ENCODE measurements around the gene IL13RA1. TPM values are rescaled to one million over a fixed set of nuclear protein-coding genes. Genes with fewer than 3 reads are reported as not detected.
"Not testable (repeated sequence)": the region's sequence is repeated elsewhere in the genome, so short reads cannot be mapped to it uniquely, and the experiment has no call there.

IL13RA1 gene
- polyA plus RNA-seq = 1 to 10 TPM in 2 of 3 donors, under 1 TPM in 1; 0.96 to 4.2 (median 3.7) TPM

DNA sequence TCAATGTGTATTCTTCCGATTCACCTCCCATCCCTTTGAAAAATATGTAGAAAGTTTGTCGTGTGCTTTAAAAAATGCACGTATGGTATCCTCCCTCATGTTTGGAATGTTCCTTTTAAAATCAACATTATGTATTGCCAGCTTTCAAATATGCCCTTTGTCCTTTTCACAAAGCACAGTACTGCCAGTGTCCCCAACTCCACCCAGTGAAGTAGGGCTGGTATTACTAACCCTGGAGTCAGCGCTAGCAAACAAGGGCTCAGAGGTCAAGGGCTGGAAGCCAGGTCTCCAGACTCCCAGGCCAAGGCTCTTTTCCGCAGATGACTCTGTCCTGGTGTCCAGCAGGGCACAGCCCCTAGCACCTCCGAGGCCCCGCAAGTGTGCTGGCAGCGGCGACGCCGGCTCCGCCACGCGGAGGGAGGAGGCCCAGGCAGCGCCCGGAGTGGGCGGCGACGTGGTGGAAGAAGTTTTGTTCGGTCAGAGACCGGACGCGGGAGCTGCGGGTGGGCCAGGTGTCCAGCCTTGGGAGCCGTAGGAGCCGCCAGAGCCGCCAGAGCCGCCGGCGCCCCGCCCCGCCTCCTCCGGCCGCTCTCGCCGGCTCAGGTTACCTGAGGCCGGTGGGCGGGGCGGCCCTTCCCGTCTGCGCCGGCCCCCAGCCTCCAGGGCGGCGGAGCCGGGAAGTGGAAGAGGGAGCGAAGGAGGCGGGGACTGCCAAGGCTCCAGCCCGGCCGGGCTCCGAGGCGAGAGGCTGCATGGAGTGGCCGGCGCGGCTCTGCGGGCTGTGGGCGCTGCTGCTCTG, at the start of gene IL13RA1:
TSS of gene IL13RA1 (plus strand) at position 720 of the 799 bp plus-strand sequence. CDS start at position 753, 33 bp downstream.
- peak within 1 kb of the TSS in 1 of 6 donors; percentile 32 for H3K27ac Mint-ChIP-seq
- peaks cover 0 to 1% (median 0%) of the 10 kb centered on the region in 3 donors for H3K36me3 Mint-ChIP-seq
- H3K9me3 Mint-ChIP-seq = peaks cover 0 to 3% (median 0%) of the 10 kb centered on the region in 6 donors
- peaks cover 2 to 6% of the 10 kb centered on the region in 2 donors for H3K4me1 Mint-ChIP-seq
- DNase-seq = no peak
- peak within 1 kb of the TSS; percentile 57 to 71 (median 67) for H3K4me3 Mint-ChIP-seq
- peaks cover 0 to 18% (median 8%) of the 10 kb centered on the region in 3 donors for H3K27me3 Mint-ChIP-seq (ENCODE audit: low read depth in 3 of 3)

GRCh38 chrX:118679290-118679689, 48.1 kb upstream of the IL13RA1 start:
- Mint-ChIP-seq H3K27ac (no peak overlapping the region), H3K36me3 (peaks cover 0 to 20% (median 4%) of the 10 kb centered on the region in 3 donors), H3K4me1 (no peaks in the 10 kb centered on the region), H3K27me3 (ENCODE audit: low read depth in 3 of 3) (peaks cover 0 to 6% (median 0%) of the 10 kb centered on the region in 3 donors), H3K9me3 (no peaks in the 10 kb centered on the region), H3K4me3 (no peak overlapping the region)
- no peak for DNase-seq

DNA sequence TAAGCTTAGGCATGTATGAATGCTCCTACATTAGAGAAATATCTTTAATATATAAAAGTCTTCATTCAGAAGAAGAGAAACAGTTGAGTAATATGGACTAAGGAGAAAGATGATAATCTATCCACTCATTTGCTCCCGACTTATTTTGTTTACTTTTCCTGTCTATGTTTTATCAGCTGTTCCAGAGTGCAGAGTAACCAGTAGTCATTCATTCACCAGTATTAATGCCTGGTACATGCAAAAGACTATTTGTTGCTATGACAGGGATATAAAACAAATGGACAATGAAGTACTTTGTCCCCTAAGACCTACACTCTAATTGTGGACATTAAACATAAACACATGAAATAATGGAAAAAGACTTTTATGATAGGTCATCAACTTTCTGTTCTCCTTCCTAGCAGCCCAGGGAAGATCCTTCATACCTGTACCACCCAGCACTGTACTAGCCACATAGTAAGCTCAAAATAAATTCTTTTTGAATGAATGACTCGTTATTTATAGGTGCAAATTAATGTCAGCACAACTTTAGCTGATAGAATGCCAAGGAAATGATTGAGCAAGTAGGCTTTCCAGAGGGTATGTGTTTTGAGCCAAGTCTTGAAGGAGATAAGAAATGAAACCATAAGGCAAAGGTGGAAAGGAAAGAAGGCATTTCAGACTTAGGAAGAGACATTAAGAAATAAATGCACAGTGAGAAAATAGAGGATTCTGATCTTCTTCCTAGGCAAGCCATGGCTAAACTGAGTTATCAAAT, 45.0 kb upstream of the IL13RA1 start:
- Mint-ChIP-seq H3K4me1 (no peaks in the 10 kb centered on the region), H3K36me3 (peaks cover 8 to 13% (median 12%) of the 10 kb centered on the region in 3 donors), H3K27ac (peak overlapping the region in 2 of 6 donors; percentile 24 to 80), H3K4me3 (no peak overlapping the region), H3K9me3 (no peaks in the 10 kb centered on the region), H3K27me3 (ENCODE audit: low read depth in 3 of 3) (peaks cover 0 to 3% (median 2%) of the 10 kb centered on the region in 3 donors)
- no peak for DNase-seq

GRCh38 chrX:118685393-118685792, 42.0 kb upstream of the IL13RA1 start:
- Mint-ChIP-seq H3K27me3 (ENCODE audit: low read depth in 3 of 3) (peaks cover 2 to 9% (median 4%) of the 10 kb centered on the region in 3 donors), H3K36me3 (peaks cover 8 to 12% (median 9%) of the 10 kb centered on the region in 3 donors), H3K4me3 (no peak overlapping the region), H3K27ac (no peak overlapping the region), H3K9me3 (no peaks in the 10 kb centered on the region), H3K4me1 (no peaks in the 10 kb centered on the region)
- DNase-seq = no peak

DNA sequence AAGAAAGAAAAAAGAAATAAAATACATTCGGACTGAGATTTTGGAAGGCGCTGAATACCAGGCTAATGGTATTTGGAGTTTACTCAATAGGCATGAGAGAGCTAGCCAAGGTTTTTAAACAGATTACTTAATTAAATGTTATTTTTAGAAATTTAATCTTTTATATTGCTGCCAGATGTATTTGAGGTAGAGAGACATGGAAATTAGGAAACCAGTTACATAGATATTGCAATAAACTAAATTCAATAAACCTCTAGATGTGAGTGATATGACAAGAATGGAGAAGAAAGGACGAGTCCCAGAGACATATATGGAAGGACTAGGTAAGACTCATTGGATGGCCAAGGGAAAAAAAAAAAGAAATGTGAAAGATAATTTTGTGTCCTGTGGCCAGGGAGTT, 38.5 kb upstream of the IL13RA1 start:
- Mint-ChIP-seq H3K9me3 (no peaks in the 10 kb centered on the region), H3K4me1 (no peaks in the 10 kb centered on the region), H3K27ac (peak overlapping the region in 1 of 6 donors; percentile 37), H3K36me3 (peaks cover 3 to 8% (median 8%) of the 10 kb centered on the region in 3 donors), H3K27me3 (ENCODE audit: low read depth in 3 of 3) (peaks cover 2 to 7% (median 4%) of the 10 kb centered on the region in 3 donors), H3K4me3 (no peak overlapping the region)
- no peak for DNase-seq

DNA sequence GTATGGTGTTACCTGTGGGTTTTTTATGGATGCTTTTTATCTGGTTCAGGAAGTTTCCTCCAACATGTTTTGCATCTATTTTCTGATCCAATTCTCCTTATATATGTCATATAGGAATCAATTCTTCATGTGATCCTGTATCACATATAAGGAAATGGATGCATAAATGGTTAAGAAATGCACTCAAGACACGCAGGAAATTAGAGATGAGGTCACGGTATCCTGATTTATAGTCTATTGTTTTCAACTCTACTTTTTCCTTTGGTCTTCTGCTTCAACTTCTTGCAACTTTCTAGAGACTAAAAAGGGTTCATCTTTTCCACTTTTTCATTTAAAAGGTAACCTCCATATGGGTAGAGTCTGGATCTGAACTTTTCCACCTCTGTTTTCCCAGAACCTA, 33.6 kb upstream of the IL13RA1 start:
- no peak for DNase-seq
- H3K4me1 Mint-ChIP-seq = no peaks in the 10 kb centered on the region
- no peak overlapping the region for H3K27ac Mint-ChIP-seq
- H3K36me3 Mint-ChIP-seq = no peaks in the 10 kb centered on the region
- H3K9me3 Mint-ChIP-seq = no peaks in the 10 kb centered on the region
- H3K4me3 Mint-ChIP-seq = no peak overlapping the region
- peaks cover 2 to 4% (median 2%) of the 10 kb centered on the region in 3 donors for H3K27me3 Mint-ChIP-seq (ENCODE audit: low read depth in 3 of 3)

GRCh38 chrX:118694638-118695037, 32.8 kb upstream of the IL13RA1 start:
- Mint-ChIP-seq H3K36me3 (no peaks in the 10 kb centered on the region), H3K4me1 (no peaks in the 10 kb centered on the region), H3K27me3 (ENCODE audit: low read depth in 3 of 3) (peaks cover 0 to 8% (median 2%) of the 10 kb centered on the region in 3 donors), H3K27ac (no peak overlapping the region), H3K4me3 (no peak overlapping the region), H3K9me3 (no peaks in the 10 kb centered on the region)
- DNase-seq = no peak

GRCh38 chrX:118698516-118699170, 28.8 kb upstream of the IL13RA1 start:
- H3K27ac Mint-ChIP-seq = peak overlapping the region in 4 of 6 donors; percentile 19 to 49 (median 20)
- H3K36me3 Mint-ChIP-seq = no peaks in the 10 kb centered on the region
- H3K4me3 Mint-ChIP-seq = no peak overlapping the region
- H3K9me3 Mint-ChIP-seq = no peaks in the 10 kb centered on the region
- H3K27me3 Mint-ChIP-seq (ENCODE audit: low read depth in 3 of 3) = peaks cover 0 to 10% (median 2%) of the 10 kb centered on the region in 3 donors
- DNase-seq = no peak
- peaks cover 5 to 7% of the 10 kb centered on the region in 2 donors for H3K4me1 Mint-ChIP-seq

GRCh38 chrX:118702741-118703140, 24.7 kb upstream of the IL13RA1 start:
- Mint-ChIP-seq H3K27ac (peak overlapping the region in 4 of 6 donors; percentile 5 to 57 (median 13)), H3K9me3 (no peaks in the 10 kb centered on the region), H3K4me1 (peaks cover 5 to 7% of the 10 kb centered on the region in 2 donors), H3K4me3 (no peak overlapping the region), H3K36me3 (no peaks in the 10 kb centered on the region), H3K27me3 (ENCODE audit: low read depth in 3 of 3) (peaks cover 0 to 7% (median 2%) of the 10 kb centered on the region in 3 donors)
- DNase-seq = peak in 1 of 3 donors; percentile 8

- Mint-ChIP-seq H3K4me3 (no peak overlapping the region), H3K4me1 (peaks cover 5 to 7% of the 10 kb centered on the region in 2 donors), H3K9me3 (no peaks in the 10 kb centered on the region), H3K27ac (no peak overlapping the region), H3K27me3 (ENCODE audit: low read depth in 3 of 3) (peaks cover 0 to 4% (median 2%) of the 10 kb centered on the region in 3 donors), H3K36me3 (no peaks in the 10 kb centered on the region)
- no peak for DNase-seq
These were observed 20.7 kb upstream of the IL13RA1 start for GRCh38 chrX:118706681-118707080.

GRCh38 chrX:118714521-118714920, 12.9 kb upstream of the IL13RA1 start:
- peaks cover 3 to 8% (median 3%) of the 10 kb centered on the region in 3 donors for H3K27me3 Mint-ChIP-seq (ENCODE audit: low read depth in 3 of 3)
- peaks cover 0 to 4% of the 10 kb centered on the region in 2 donors for H3K4me1 Mint-ChIP-seq
- no peaks in the 10 kb centered on the region for H3K9me3 Mint-ChIP-seq
- H3K4me3 Mint-ChIP-seq = no peak overlapping the region
- DNase-seq = no peak
- no peaks in the 10 kb centered on the region for H3K36me3 Mint-ChIP-seq
- H3K27ac Mint-ChIP-seq = no peak overlapping the region

DNA sequence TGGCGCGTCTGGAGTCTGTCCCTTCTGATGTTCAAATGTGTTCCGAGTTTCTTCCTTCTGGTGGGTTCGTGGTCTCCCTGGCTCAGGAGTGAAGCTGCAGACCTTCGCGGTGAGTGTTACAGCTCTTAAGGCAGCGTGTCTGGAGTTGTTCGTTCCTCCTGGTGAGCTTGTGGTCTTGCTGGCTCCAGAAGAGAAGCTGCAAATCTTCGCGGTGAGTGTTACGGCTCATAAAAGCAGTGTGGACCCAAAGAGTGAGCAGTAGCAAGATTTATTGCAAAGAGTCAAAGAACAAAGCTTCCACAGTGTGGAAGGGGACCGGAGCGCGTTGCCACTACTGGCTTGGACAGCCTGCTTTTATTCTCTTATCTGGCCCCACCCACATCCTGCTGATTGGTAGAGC, 11.5 kb upstream of the IL13RA1 start:
- H3K36me3 Mint-ChIP-seq; H3K27ac Mint-ChIP-seq; H3K9me3 Mint-ChIP-seq; H3K4me1 Mint-ChIP-seq; DNase-seq; H3K27me3 Mint-ChIP-seq (ENCODE audit: low read depth in 3 of 3): not testable (repeated sequence)
- peak overlapping the region in 2 of 5 donors; percentile 60 to 64 for H3K4me3 Mint-ChIP-seq

- H3K27me3 Mint-ChIP-seq (ENCODE audit: low read depth in 3 of 3); H3K27ac Mint-ChIP-seq; H3K4me1 Mint-ChIP-seq; DNase-seq; H3K36me3 Mint-ChIP-seq; H3K4me3 Mint-ChIP-seq; H3K9me3 Mint-ChIP-seq: not testable (repeated sequence)
These were observed 10.6 kb upstream of the IL13RA1 start for GRCh38 chrX:118716833-118717232.
